Measurements from ENCODE around the gene C3orf62.
"Not testable (repeated sequence)": the region's sequence is repeated elsewhere in the genome, so short reads cannot be mapped to it uniquely, and the experiment has no call there.

C3orf62 gene

GRCh38 chr3:49269443-49270155, 7.4 kb downstream of the C3orf62 start:
- no peak for DNase-seq (ENCODE audit: low read depth in 3 of 3)

DNA sequence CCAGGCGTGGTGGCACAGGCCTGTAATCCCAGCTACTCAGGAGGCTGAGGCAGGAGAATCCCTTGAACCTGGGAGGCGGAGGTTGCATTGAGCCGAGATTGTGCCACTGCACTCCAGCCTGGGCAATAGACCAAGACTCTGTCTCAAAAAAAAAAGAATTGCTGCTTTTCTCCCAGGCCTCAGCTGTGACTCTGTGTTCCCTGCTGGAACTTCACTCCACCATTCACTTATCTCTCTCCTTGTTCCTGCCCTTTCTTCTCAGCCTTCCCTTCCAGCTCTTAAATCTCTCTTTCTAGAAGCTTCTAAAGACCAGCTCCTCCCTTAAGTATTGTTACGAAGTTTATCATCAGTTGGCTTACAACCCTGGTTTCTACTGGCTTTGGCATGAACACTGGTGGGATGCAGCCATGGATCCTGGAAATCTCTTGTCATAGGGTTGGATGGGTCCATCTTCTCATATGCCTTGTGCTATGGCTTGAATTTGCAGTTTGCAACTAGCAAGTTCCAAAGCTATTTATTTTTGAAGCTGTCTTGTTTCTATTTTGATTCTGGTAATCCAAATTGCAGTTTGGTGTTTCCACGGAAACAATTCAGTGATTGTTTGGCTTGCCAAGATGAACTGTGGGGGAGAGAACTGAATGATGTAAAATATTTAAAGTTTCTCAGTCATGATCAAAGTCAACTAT, 10.5 kb downstream of the C3orf62 start:
- no peak for DNase-seq (ENCODE audit: low read depth in 3 of 3)

GRCh38 chr3:49265661-49266386, 11.2 kb downstream of the C3orf62 start:
- DNase-seq (ENCODE audit: low read depth in 3 of 3) = no peak

- DNase-seq (ENCODE audit: low read depth in 3 of 3) = no peak
These were observed 13.7 kb downstream of the C3orf62 start for GRCh38 chr3:49263159-49263889.

- no peak for DNase-seq (ENCODE audit: low read depth in 3 of 3)
These were observed 16.2 kb downstream of the C3orf62 start for GRCh38 chr3:49260806-49261324.

GRCh38 chr3:49257187-49257586, 19.8 kb downstream of the C3orf62 start:
- DNase-seq (ENCODE audit: low read depth in 3 of 3) = no peak

DNA sequence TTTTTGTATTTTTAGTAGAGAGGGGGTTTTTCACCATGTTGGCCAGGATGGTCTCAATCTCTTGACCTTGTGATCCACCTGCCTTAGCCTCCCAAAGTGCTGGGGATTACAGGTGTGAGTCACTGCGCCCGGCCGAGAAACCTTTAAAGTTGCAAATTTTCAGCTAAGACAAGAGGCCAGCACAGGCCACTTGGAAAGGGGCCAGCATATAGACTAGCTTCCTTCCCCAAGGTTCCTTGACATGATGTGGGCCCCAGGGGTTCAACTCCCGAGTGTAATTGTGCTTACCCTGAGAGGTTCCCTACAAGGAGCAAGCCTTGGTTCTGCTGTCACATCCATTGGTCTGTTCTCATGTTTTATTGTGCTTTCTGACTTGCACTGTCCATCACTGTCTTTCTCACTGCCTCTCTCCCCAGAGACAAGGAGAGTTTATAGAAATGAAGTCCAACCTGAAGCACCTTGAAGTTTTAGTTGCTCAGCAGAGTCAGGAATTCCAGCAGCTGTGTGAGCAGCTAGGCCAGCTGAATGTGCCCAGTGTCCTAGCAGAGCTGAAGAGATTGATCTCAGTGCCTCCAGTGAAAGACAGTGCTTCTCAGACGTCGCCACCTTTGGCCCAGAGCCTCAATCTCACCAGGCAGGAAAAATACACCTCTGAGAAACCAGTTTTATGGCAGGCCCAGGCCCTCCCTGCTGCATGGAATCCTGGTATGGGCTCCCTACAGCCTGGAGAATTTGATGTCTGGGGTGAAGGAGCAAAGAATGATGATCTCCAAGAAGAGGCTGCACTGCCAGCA, 21.1 kb downstream of the C3orf62 start:
- DNase-seq (ENCODE audit: low read depth in 3 of 3) = no peak

GRCh38 chr3:49255112-49255511, 21.9 kb downstream of the C3orf62 start:
- no peak for DNase-seq (ENCODE audit: low read depth in 3 of 3)

DNA sequence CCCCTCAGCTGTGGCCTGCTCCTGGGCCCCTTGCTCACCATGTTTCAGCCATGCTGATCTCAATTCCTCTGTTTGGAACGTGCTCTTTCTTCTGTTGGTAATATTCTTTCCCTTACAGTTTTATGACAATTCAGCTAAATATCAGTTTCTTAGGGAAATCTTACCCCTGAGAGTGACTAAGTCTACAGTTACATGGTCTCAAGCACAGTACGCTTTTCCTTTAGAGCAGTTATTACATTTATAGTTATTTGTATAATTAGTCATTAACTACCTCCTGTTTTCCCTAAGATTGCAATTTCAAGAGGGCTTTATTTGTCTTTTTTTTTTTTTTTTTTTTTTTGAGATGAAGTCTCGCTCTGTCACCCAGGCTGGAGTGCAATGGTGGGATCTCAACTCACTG, 23.5 kb downstream of the C3orf62 start:
- DNase-seq (ENCODE audit: low read depth in 3 of 3) = no peak

DNA sequence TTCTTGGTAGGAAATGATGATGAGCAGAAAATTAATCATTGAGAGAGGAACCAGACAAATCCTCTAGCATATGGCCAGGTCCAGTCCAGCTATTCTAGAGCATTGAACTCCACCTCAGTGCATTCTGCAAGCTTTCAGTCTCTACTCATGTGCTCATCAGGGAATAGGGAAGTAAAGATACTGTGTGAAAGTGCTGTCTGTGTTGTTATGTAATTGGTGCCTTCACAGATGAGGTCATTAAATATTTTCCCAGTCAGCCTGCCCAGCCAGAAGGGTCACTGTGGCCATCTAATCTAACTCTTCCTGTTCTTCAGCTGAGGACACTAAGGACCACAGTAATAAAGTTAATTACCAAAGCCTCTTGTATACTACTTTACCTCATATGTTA, 28.2 kb downstream of the C3orf62 start:
- no peak for DNase-seq (ENCODE audit: low read depth in 3 of 3)

GRCh38 chr3:49244581-49245205, 32.3 kb downstream of the C3orf62 start:
- no peak for DNase-seq (ENCODE audit: low read depth in 3 of 3)

DNA sequence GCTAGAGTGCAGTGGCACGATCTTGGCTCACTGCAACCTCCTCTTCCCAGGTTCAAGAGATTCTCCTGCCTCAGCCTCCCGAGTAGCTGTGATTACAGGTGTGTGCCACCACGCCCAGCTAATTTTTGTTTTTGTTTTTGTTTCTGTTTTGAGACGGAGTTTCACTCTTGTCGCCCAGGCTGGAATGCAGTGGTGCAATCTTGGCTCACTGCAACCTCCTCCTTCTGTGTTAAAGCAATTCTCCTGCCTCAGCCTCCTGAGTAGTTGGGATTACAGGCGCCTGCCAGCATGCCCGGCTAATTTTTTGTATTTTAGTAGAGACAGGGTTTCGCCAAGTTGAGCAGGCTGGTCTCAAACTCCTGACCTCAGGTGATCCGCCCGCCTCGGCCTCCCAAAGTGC, 36.9 kb downstream of the C3orf62 start:
- not testable (repeated sequence) for DNase-seq (ENCODE audit: low read depth in 3 of 3)

DNA sequence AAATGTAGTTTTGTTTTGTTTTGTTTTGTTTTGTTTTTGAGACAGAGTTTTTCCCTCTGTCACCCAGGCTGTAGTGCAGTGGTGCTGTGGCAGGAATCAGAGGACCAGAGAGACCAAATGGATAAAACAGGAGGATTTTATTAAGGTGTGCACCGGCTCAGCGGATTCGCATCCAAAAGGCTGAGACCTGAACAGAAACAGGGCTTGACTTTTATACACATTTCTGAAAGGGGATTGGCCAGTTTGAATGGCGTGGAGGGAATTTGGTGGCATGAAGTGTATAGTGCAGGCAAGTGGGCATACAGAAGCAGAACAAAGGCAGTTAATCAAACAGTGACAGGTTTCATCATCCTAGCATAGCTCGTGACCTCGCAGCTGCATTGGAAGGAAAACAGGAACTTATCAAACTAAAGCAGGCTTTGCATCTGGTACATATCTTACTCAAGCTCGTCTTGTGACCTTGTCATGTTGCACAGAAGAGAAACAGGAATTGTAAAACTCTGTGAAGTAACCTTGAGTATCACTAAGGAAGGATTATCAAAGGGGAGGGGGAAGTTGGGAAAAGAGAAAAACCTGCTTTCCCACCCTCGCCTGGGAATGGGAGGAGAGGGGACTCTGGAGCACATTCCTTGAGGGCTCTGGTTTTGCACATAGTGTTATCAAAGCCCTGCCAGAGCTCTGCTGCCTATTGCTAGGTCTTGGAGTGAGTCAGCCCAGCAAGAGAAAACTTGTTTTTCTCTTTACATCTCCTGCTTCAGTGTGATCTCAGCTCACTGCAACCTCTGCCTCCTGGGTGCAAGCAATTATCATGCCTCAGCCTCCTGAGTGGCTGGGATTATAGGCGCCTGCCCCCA, 38.5 kb downstream of the C3orf62 start:
- no peak for DNase-seq (ENCODE audit: low read depth in 3 of 3)

DNA sequence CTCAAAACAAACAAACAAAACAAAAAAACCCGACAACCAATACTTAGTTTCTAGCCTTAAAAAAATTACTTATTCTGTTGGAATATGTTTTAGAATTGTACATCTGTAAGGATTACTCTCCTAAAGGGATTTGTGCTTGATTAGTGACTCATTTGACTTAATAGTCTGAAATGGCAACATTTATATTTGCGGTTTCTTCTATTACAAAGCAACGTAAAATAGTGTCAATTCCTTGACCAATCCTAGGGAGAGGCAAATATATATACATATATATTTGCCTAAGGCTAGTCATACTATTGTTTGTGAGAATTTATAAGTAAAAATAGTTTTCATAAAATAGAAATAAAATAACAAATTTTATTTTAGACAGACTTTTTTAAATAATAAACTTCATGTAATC, 39.7 kb downstream of the C3orf62 start:
- DNase-seq (ENCODE audit: low read depth in 3 of 3) = no peak

GRCh38 chr3:49236226-49236625, 40.8 kb downstream of the C3orf62 start:
- DNase-seq (ENCODE audit: low read depth in 3 of 3) = no peak

GRCh38 chr3:49228817-49229216, 48.2 kb downstream of the C3orf62 start:
- not testable (repeated sequence) for DNase-seq (ENCODE audit: low read depth in 3 of 3)

DNA sequence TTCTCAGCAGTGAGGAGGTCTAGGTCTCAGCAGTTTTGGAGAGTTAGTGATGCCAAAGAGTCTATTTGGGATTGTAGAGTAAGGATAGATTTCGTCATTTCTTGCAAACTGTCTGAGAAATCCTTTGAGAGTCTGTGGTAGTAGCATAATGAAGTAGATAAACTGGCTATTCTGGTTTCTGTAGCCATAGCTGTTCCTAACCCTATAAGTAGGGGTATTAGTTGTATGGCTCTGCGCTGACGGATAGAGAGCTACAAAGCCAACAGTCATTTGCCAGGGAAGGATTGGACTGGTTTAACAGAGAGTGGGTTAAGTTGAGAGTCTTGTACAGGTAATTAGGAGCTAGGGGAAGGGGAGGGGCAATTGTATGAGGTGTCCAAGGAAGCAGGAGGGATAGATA, 55.0 kb downstream of the C3orf62 start:
- no peak for DNase-seq (ENCODE audit: low read depth in 3 of 3)

GRCh38 chr3:49220985-49221563, 56.0 kb downstream of the C3orf62 start:
- not testable (repeated sequence) for DNase-seq (ENCODE audit: low read depth in 3 of 3)

GRCh38 chr3:49219132-49219531, 57.9 kb downstream of the C3orf62 start:
- no peak for DNase-seq (ENCODE audit: low read depth in 3 of 3)
